Measurements from ENCODE around the gene WRAP53. TPM values are rescaled to one million over a fixed set of nuclear protein-coding genes. Genes with fewer than 3 reads are reported as not detected.

Gene WRAP53
- polyA plus RNA-seq, 1 donor (not counting 4 experiments of a cell fraction or from before 2014, with no cell fraction given) = 8.2 TPM

DNA sequence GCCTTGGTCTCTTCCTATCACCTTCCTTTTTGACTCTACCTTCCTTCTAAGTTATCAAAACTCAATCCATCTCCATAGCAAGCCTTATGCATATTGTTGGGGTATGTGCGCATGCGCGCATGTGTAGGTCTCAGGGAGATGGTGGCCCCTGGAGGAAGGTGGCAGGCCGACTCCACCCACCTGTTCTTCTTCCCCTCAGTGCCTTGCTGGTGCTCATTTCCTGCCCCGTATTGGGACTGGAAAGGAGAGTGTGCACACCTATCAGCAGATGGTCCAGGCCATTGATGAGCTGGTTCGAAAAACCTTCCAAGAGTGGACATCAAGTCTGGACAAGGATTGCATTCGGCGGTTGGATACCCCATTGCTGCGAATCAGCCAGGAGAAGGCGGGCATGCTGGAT, 54.5 kb downstream of the WRAP53 start:
- H4K20me1 ChIP-seq (ENCODE audit: control insufficient read depth, extremely low read depth, insufficient read depth, low read length) = no peaks in the 10 kb centered on the region
- H3K4me3 ChIP-seq (ENCODE audit: control insufficient read depth in 2 of 3, extremely low read depth in 1 of 3, insufficient read depth in 2 of 3, low read depth in 1 of 3, low read length in 3 of 3) = no peak overlapping the region
- TF ChIP-seq CTCF (optimal IDR thresholded peaks at IDR 0.05 in 1 of 3, IDR thresholded peaks at IDR 0.05 in 1 of 3, conservative IDR thresholded peaks at IDR 0.05 in 1 of 3; ENCODE audit: extremely low read depth in 1 of 3, insufficient read depth in 2 of 3, low read length in 3 of 3) = no peak
- TF ChIP-seq EZH2 (IDR thresholded peaks at IDR 0.05; ENCODE audit: low read length) = no peak
- H3K36me3 ChIP-seq (ENCODE audit: control insufficient read depth in 2 of 2, extremely low read depth in 1 of 2, insufficient read depth in 2 of 2, low read length in 2 of 2) = no peaks in the 10 kb centered on the region
- DNase-seq (ENCODE audit: low read depth, low spot score) (no peak), FAIRE-seq (no peak)
- H3K27me3 ChIP-seq (ENCODE audit: control insufficient read depth, extremely low read depth, insufficient read depth, low read length) = peaks cover 14% of the 10 kb centered on the region
- H3K79me2 ChIP-seq (ENCODE audit: control insufficient read depth, insufficient read depth, low read length) = no peaks in the 10 kb centered on the region
- H2AFZ ChIP-seq (ENCODE audit: control insufficient read depth, low read length) = no peak overlapping the region
- peaks cover 11% of the 10 kb centered on the region for H3K4me1 ChIP-seq (ENCODE audit: control insufficient read depth, extremely low read depth, insufficient read depth, low read length)
- no peak overlapping the region for H3K27ac ChIP-seq (ENCODE audit: control insufficient read depth, insufficient read depth, low read length)
- H3K4me2 ChIP-seq (ENCODE audit: control insufficient read depth, extremely low read depth, insufficient read depth, low read depth, low read length) = no peak overlapping the region
- dilution Hi-C loops (cut with MboI; ENCODE audit: extremely low pct_ligation_motif_present, low sequenced_read_pairs) = no loop called here
- no peaks in the 10 kb centered on the region for H3K9me3 ChIP-seq (ENCODE audit: control insufficient read depth, low read depth, low read length)
- no peak overlapping the region for H3K9ac ChIP-seq (ENCODE audit: control insufficient read depth, extremely low read depth, insufficient read depth, low read length)
- H3K9me1 ChIP-seq (ENCODE audit: control insufficient read depth, extremely low read depth, insufficient read depth, low read length) = no peaks in the 10 kb centered on the region

DNA sequence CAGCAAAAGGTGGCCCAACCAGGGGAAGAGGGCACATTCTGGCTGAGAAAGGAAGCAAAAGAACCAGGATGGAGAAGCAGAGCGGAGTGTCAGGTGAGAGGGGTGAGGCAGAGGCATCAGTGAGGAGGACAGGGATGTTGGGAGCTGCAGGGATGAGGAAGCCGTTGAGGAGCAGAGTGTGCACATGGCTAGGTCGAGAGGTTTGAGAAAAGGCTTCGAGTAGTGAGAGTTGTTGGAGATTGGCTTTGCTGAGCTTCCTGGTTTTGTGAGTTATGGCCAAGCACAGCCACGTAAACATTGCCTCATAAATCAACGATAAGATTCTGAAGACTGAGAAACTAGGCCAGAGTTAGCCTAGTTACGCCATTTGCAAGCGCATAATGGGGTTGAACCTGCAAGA, 56.1 kb downstream of the WRAP53 start:
- Histone ChIP-seq H3K4me1 (ENCODE audit: control insufficient read depth, extremely low read depth, insufficient read depth, low read length) (peaks cover 17% of the 10 kb centered on the region), H3K36me3 (ENCODE audit: control insufficient read depth in 2 of 2, extremely low read depth in 1 of 2, insufficient read depth in 2 of 2, low read length in 2 of 2) (no peaks in the 10 kb centered on the region), H4K20me1 (ENCODE audit: control insufficient read depth, extremely low read depth, insufficient read depth, low read length) (no peaks in the 10 kb centered on the region), H3K27ac (ENCODE audit: control insufficient read depth, insufficient read depth, low read length) (no peak overlapping the region), H2AFZ (ENCODE audit: control insufficient read depth, low read length) (no peak overlapping the region), H3K9ac (ENCODE audit: control insufficient read depth, extremely low read depth, insufficient read depth, low read length) (no peak overlapping the region), H3K9me1 (ENCODE audit: control insufficient read depth, extremely low read depth, insufficient read depth, low read length) (no peaks in the 10 kb centered on the region), H3K9me3 (ENCODE audit: control insufficient read depth, low read depth, low read length) (no peaks in the 10 kb centered on the region), H3K4me2 (ENCODE audit: control insufficient read depth, extremely low read depth, insufficient read depth, low read depth, low read length) (no peak overlapping the region), H3K79me2 (ENCODE audit: control insufficient read depth, insufficient read depth, low read length) (no peaks in the 10 kb centered on the region), H3K27me3 (ENCODE audit: control insufficient read depth, extremely low read depth, insufficient read depth, low read length) (peaks cover 10% of the 10 kb centered on the region), H3K4me3 (ENCODE audit: control insufficient read depth in 2 of 3, extremely low read depth in 1 of 3, insufficient read depth in 2 of 3, low read depth in 1 of 3, low read length in 3 of 3) (no peak overlapping the region)
- no peak for TF ChIP-seq EZH2 (IDR thresholded peaks at IDR 0.05; ENCODE audit: low read length)
- dilution Hi-C loops (cut with MboI; ENCODE audit: extremely low pct_ligation_motif_present, low sequenced_read_pairs) = no loop called here
- FAIRE-seq (peak; percentile 26), DNase-seq (ENCODE audit: low read depth, low spot score) (no peak)
